SK-N-SH (cell line): ENCODE data around the gene TSSK2. TPM values are rescaled to one million over a fixed set of nuclear protein-coding genes. Genes with fewer than 3 reads are reported as not detected.

Experiments used
- CTCF ChIA-PET: fragments of 300-600, 350-600 bp; formaldehyde crosslinking; extraction: SDS; loops from one replicate; lab custom pipeline; 2021; lab: Yijun Ruan, JAX
- POLR2A ChIA-PET: fragments of 350-600 bp; sonication (Branson Sonifier 250); formaldehyde crosslinking; extraction: SDS; loops from one replicate; lab custom pipeline; 2020; ENCODE audit warnings: antibody characterized with exemption, inconsistent platforms; lab: Yijun Ruan, JAX
- DNase-seq: peaks from one replicate; pipeline ENCODE4 v3.0.0; 2012
- H2AFZ ChIP-seq: fragments of 200-600 bp; sonication (generic); 2 replicates; pipeline ENCODE4 v1.8.1; 2016; ENCODE audit warnings: antibody characterized with exemption, mild to moderate bottlenecking, low read depth
- H3F3A ChIP-seq: fragments of 200-600 bp; sonication (generic); replicated peaks from 2 replicates; pipeline ENCODE3; 2016; ENCODE audit warnings: antibody characterized with exemption, mild to moderate bottlenecking; ENCODE audit not compliant: insufficient read depth
- H3K27ac ChIP-seq, 2 experiments: fragments of 200-500 bp in 1 of 2; fragments of 200-600 bp in 1 of 2; sonication (Bioruptor generic) in 1 of 2; sonication (generic), shearing (Covaris generic) in 1 of 2; 2 replicates each; pipeline versions ENCODE4 v1.5.1 to v1.6.1; 2014 to 2016; ENCODE audit warnings: low read depth in 2 of 2, inconsistent platforms in 1 of 2, low read length in 1 of 2, mild to moderate bottlenecking in 1 of 2, mixed read lengths in 1 of 2
- H3K27me3 ChIP-seq: fragments of 200-600 bp; sonication (generic), shearing (Covaris generic); 2 replicates; pipeline ENCODE4 v1.6.1; 2016; ENCODE audit warnings: mixed run types; ENCODE audit not compliant: insufficient read depth
- H3K36me3 ChIP-seq, 2 experiments: fragments of 200-500 bp in 1 of 2; fragments of 200-600 bp in 1 of 2; sonication (Bioruptor generic) in 1 of 2; sonication (generic) in 1 of 2; replicated peaks in 1 of 2; 2 replicates each; pipeline versions ENCODE3 to v1.5.1; 2014 to 2016; ENCODE audit warnings: low read length in 1 of 2, mild to moderate bottlenecking in 1 of 2; ENCODE audit not compliant: insufficient read depth in 2 of 2, control insufficient read depth in 1 of 2
- H3K4me1 ChIP-seq, 2 experiments: fragments of 200-500 bp in 1 of 2; fragments of 200-600 bp in 1 of 2; sonication (Bioruptor generic) in 1 of 2; sonication (generic), shearing (Covaris generic) in 1 of 2; 2 replicates each; pipeline versions ENCODE4 v1.5.1 to v1.6.1; 2014 to 2016; ENCODE audit warnings: low read depth in 1 of 2, low read length in 1 of 2, mixed run types in 1 of 2; ENCODE audit not compliant: insufficient read depth in 2 of 2, control insufficient read depth in 1 of 2
- H3K4me2 ChIP-seq: fragments of 200-600 bp; sonication (generic), shearing (Covaris generic); 2 replicates; pipeline ENCODE4 v1.6.1; 2017; ENCODE audit warnings: mixed run types
- H3K4me3 ChIP-seq, 2 experiments: fragments of 200-500 bp in 1 of 2; fragments of 200-600 bp in 1 of 2; sonication (Bioruptor generic) in 1 of 2; sonication (generic), shearing (Covaris generic) in 1 of 2; 2 replicates each; pipeline versions ENCODE4 v1.5.1 to v1.8.1; 2014 to 2016; ENCODE audit warnings: low read depth in 2 of 2, inconsistent platforms in 1 of 2, low read length in 1 of 2, mild to moderate bottlenecking in 1 of 2, mixed read lengths in 1 of 2, moderate library complexity in 1 of 2
- H3K79me2 ChIP-seq: fragments of 200-600 bp; sonication (generic); 2 replicates; pipeline ENCODE4 v1.8.1; 2017; ENCODE audit warnings: mild to moderate bottlenecking; ENCODE audit not compliant: insufficient read depth
- H3K9ac ChIP-seq: fragments of 200-600 bp; sonication (generic); 2 replicates; pipeline ENCODE4 v1.6.1; 2017; ENCODE audit warnings: mixed run types
- H3K9me2 ChIP-seq: fragments of 200-600 bp; sonication (generic); 2 replicates; pipeline ENCODE4 v1.6.1; 2017; ENCODE audit warnings: mixed run types
- H3K9me3 ChIP-seq: fragments of 200-600 bp; sonication (generic); 2 replicates; pipeline ENCODE4 v1.6.1; 2017; ENCODE audit warnings: mixed run types, mild to moderate bottlenecking, moderate library complexity
- H4K20me1 ChIP-seq: fragments of 200-600 bp; sonication (generic); 2 replicates; pipeline ENCODE4 v1.6.1; 2017; ENCODE audit warnings: mild to moderate bottlenecking, mixed run types; ENCODE audit not compliant: insufficient read depth
- CHD2 ChIP-seq: fragments of 150-350 bp; IDR thresholded peaks from 2 replicates; pipeline ENCODE4 v1.6.1; 2018; ENCODE audit warnings: low read length; ENCODE audit not compliant: partially characterized antibody
- CTCF ChIP-seq: fragments of 200-600 bp; sonication (generic); IDR thresholded peaks from 2 replicates; pipeline ENCODE4 v1.6.1; 2017; ENCODE audit warnings: antibody characterized with exemption, mild to moderate bottlenecking, moderate library complexity
- GATA2 ChIP-seq: sonication (generic); formaldehyde crosslinking; IDR thresholded peaks from 2 replicates; pipeline ENCODE4 v1.5.0; 2020; ENCODE audit warnings: mild to moderate bottlenecking, missing genetic modification reagents
- NRF1 ChIP-seq: IDR thresholded peaks from 2 replicates; pipeline ENCODE4 v1.6.1; 2012; ENCODE audit warnings: low read depth, mild to moderate bottlenecking, low read length
- PBX3 ChIP-seq: IDR thresholded peaks from 2 replicates; pipeline ENCODE4; 2012
- RAD21 ChIP-seq: IDR thresholded peaks from 2 replicates; pipeline ENCODE4 v1.6.1; 2012; ENCODE audit warnings: mild to moderate bottlenecking, low read length
- RCOR1 ChIP-seq: fragments of 150-350 bp; IDR thresholded peaks from 2 replicates; pipeline ENCODE4 v1.6.1; 2017; ENCODE audit warnings: antibody characterized with exemption, low read length
- RFX5 ChIP-seq: IDR thresholded peaks from 2 replicates; pipeline ENCODE4 v1.6.1; 2012; ENCODE audit warnings: mild to moderate bottlenecking, improper control_type of control experiment, low read length
- RXRA ChIP-seq: IDR thresholded peaks from 2 replicates; pipeline ENCODE4 v1.4.0; 2012; ENCODE audit warnings: low read depth, mild to moderate bottlenecking, borderline replicate concordance
- USF1 ChIP-seq: IDR thresholded peaks from 2 replicates; pipeline ENCODE4 v1.4.0; 2012; ENCODE audit warnings: low read depth, borderline replicate concordance
- YY1 ChIP-seq: IDR thresholded peaks from 2 replicates; pipeline ENCODE4 v1.4.0; 2012; ENCODE audit warnings: low read depth, mild to moderate bottlenecking
- ZBTB33 ChIP-seq: IDR thresholded peaks from 2 replicates; pipeline ENCODE4 v1.4.0; 2012; ENCODE audit warnings: low read depth, borderline replicate concordance
- WGBS: methylation state at CpG from one replicate; pipeline ENCODE4 v1.1.6; 2017; ENCODE audit warnings: low lambda C conversion rate; 5-methylcytosine and 5-hydroxymethylcytosine counted together
- polyA plus RNA-seq, 3 experiments: library from polyadenylated mRNA; depleted of rRNA; stranded (reverse); fragments of >200 nt; gene quantifications; 2 replicates each; pipeline ENCODE4 v1.2.3, GENCODE V29; 2012

TSSK2 gene
- polyA plus RNA-seq, 1 of the 3 experiments (the other 2 are of a cell fraction) = not detected

- Histone ChIP-seq H4K20me1 (peaks cover 13% of the 10 kb centered on the region; the same call in 1 of the 2 replicates), H3K4me2 (peak overlapping the region; percentile 95), H3K36me3 (peaks cover 0 to 9% of the 10 kb centered on the region in 2 experiments), H3K27ac (peak overlapping the region; percentile 56 to 72; a peak in 2 of 4 replicates), H3K4me3 (peak overlapping the region; percentile 97 to 99), H3K27me3 (peaks cover 22% of the 10 kb centered on the region), H2AFZ (no peak overlapping the region; the same call in 1 of the 2 replicates), H3K9ac (peak overlapping the region; percentile 100), H3F3A (no peaks in the 10 kb centered on the region), H3K4me1 (peaks cover 30 to 61% of the 10 kb centered on the region in 2 experiments), H3K9me2 (no peaks in the 10 kb centered on the region), H3K79me2 (peaks cover 55% of the 10 kb centered on the region), H3K9me3 (no peaks in the 10 kb centered on the region)
- DNase-seq = no peak
- no peak for TF ChIP-seq GATA2
- no peak for TF ChIP-seq RXRA
- no peak for TF ChIP-seq YY1
- TF ChIP-seq NRF1 = no peak
- no peak for TF ChIP-seq RCOR1
- no peak for TF ChIP-seq CHD2
- TF ChIP-seq RFX5 = no peak
- TF ChIP-seq PBX3 = no peak
- no peak for TF ChIP-seq RAD21
- no peak for TF ChIP-seq ZBTB33
- no peak for TF ChIP-seq CTCF
- no peak for TF ChIP-seq USF1
- ChIA-PET CTCF (interaction anchor here (0.6 kb wide), 1 partner anchor 218 kb away, joined by 4 read pairs; no protein-coding TSS in a partner anchor), POLR2A (interaction anchor here (1.6 kb wide), 1 partner anchor 28 kb away, joined by 7 read pairs; the partner anchor contains the start of gene ESS2)
- 19% methylated on average over 11 of the region's 13 CpGs for WGBS
Measured at GRCh38 chr22:19172213-19173046, 41.3 kb downstream of the TSSK2 start.
